ENCODE data around the gene MAST3. TPM values are rescaled to one million over a fixed set of nuclear protein-coding genes. Genes with fewer than 3 reads are reported as not detected.
A peak's percentile ranks its signal among the peaks of the same experiment; 100 is the strongest.

MAST3 gene
- total RNA-seq, 1 donor from 2014 or later: 13.4 TPM

- Mint-ChIP-seq H3K9me3 (no peaks in the 10 kb centered on the region), H3K27ac (ENCODE audit: unreplicated experiment) (peak overlapping the region; percentile 85), H3K27me3 (ENCODE audit: low read depth) (peaks cover 5% of the 10 kb centered on the region), H3K36me3 (ENCODE audit: low read depth) (no peaks in the 10 kb centered on the region), H3K4me1 (peaks cover 24% of the 10 kb centered on the region), H3K4me3 (peak overlapping the region; percentile 93)
- no peak for DNase-seq (ENCODE audit: low read depth, low spot score)
- TF ChIP-seq CTCF (conservative IDR thresholded peaks at IDR 0.05): no peak
Measured at GRCh38 chr19:18193388-18194180, 96.0 kb downstream of the MAST3 start.

- Mint-ChIP-seq H3K36me3 (ENCODE audit: low read depth) (no peaks in the 10 kb centered on the region), H3K4me3 (peak overlapping the region; percentile 93), H3K27ac (ENCODE audit: unreplicated experiment) (peak overlapping the region; percentile 50), H3K9me3 (no peaks in the 10 kb centered on the region), H3K27me3 (ENCODE audit: low read depth) (peaks cover 5% of the 10 kb centered on the region), H3K4me1 (peaks cover 24% of the 10 kb centered on the region)
- DNase-seq (ENCODE audit: low read depth, low spot score): no peak
- TF ChIP-seq CTCF (conservative IDR thresholded peaks at IDR 0.05): no peak
Measured at GRCh38 chr19:18194181-18194530, 96.6 kb downstream of the MAST3 start.

- peak overlapping the region; percentile 93 for H3K4me3 Mint-ChIP-seq
- H3K27ac Mint-ChIP-seq (ENCODE audit: unreplicated experiment): no peak overlapping the region
- peaks cover 24% of the 10 kb centered on the region for H3K4me1 Mint-ChIP-seq
- H3K27me3 Mint-ChIP-seq (ENCODE audit: low read depth): peaks cover 5% of the 10 kb centered on the region
- no peak for DNase-seq (ENCODE audit: low read depth, low spot score)
- no peaks in the 10 kb centered on the region for H3K36me3 Mint-ChIP-seq (ENCODE audit: low read depth)
- H3K9me3 Mint-ChIP-seq: no peaks in the 10 kb centered on the region
- no peak for TF ChIP-seq CTCF (conservative IDR thresholded peaks at IDR 0.05)
Measured at GRCh38 chr19:18194554-18195238, 97.1 kb downstream of the MAST3 start.

- Mint-ChIP-seq H3K27me3 (ENCODE audit: low read depth) (peaks cover 5% of the 10 kb centered on the region), H3K9me3 (no peaks in the 10 kb centered on the region), H3K36me3 (ENCODE audit: low read depth) (no peaks in the 10 kb centered on the region), H3K4me1 (peaks cover 26% of the 10 kb centered on the region), H3K27ac (ENCODE audit: unreplicated experiment) (no peak overlapping the region), H3K4me3 (peak overlapping the region; percentile 69)
- TF ChIP-seq CTCF (conservative IDR thresholded peaks at IDR 0.05): no peak
- no peak for DNase-seq (ENCODE audit: low read depth, low spot score)
Measured at GRCh38 chr19:18196511-18196845, 98.9 kb downstream of the MAST3 start.

GRCh38 chr19:18197306-18197705 lies 99.7 kb downstream of the MAST3 start:
- H3K9me3 Mint-ChIP-seq: no peaks in the 10 kb centered on the region
- TF ChIP-seq CTCF (conservative IDR thresholded peaks at IDR 0.05): no peak

More at GRCh38 chr19:18197306-18197705, 99.7 kb downstream of the MAST3 start:
- Mint-ChIP-seq H3K4me1 (peaks cover 27% of the 10 kb centered on the region), H3K27me3 (ENCODE audit: low read depth) (peaks cover 6% of the 10 kb centered on the region), H3K27ac (ENCODE audit: unreplicated experiment) (no peak overlapping the region), H3K4me3 (peak overlapping the region; percentile 15), H3K36me3 (ENCODE audit: low read depth) (no peaks in the 10 kb centered on the region)
- no peak for DNase-seq (ENCODE audit: low read depth, low spot score)
